ENCODE data around the gene NCAM2. TPM values are rescaled to one million over a fixed set of nuclear protein-coding genes. Genes with fewer than 3 reads are reported as not detected.

The NCAM2 gene
- total and polyA plus RNA-seq, 3 experiments from 2014 or later: not detected

GRCh38 chr21:21439761-21440160, 441.6 kb downstream of the NCAM2 start:
- Histone ChIP-seq H3K9me3 (ENCODE audit: low read length) (no peaks in the 10 kb centered on the region), H3K27ac (ENCODE audit: low read depth, low read length) (no peak overlapping the region), H3K36me3 (ENCODE audit: insufficient read depth, low read length) (no peaks in the 10 kb centered on the region), H3K4me1 (ENCODE audit: insufficient read depth, low read length) (no peaks in the 10 kb centered on the region), H3K4me3 (ENCODE audit: low read length) (no peak overlapping the region), H3K27me3 (ENCODE audit: insufficient read depth, low read length, poor library complexity, severe bottlenecking) (no peaks in the 10 kb centered on the region)
- DNase-seq: no peak
- H3K36me3 Mint-ChIP-seq: no peaks in the 10 kb centered on the region
- no peak overlapping the region for H3K27ac Mint-ChIP-seq
- no peaks in the 10 kb centered on the region for H3K4me1 Mint-ChIP-seq
- no peaks in the 10 kb centered on the region for H3K27me3 Mint-ChIP-seq
- H3K4me3 Mint-ChIP-seq: no peak overlapping the region
- ChIA-PET POLR2A (no interaction called here), CTCF (no interaction called here)
- H3K9me3 Mint-ChIP-seq: peaks cover 5 to 18% (median 13%) of the 10 kb centered on the region in 5 donors

GRCh38 chr21:21457077-21457476, 458.9 kb downstream of the NCAM2 start:
- no peaks in the 10 kb centered on the region for H3K36me3 ChIP-seq (ENCODE audit: insufficient read depth, low read length)
- no peak overlapping the region for H3K27ac Mint-ChIP-seq
- no peak overlapping the region for H3K4me3 Mint-ChIP-seq
- H3K27me3 ChIP-seq (ENCODE audit: insufficient read depth, low read length, poor library complexity, severe bottlenecking): no peaks in the 10 kb centered on the region
- H3K36me3 Mint-ChIP-seq: no peaks in the 10 kb centered on the region
- ChIA-PET CTCF (no interaction called here), POLR2A (no interaction called here)
- H3K9me3 ChIP-seq (ENCODE audit: low read length): no peaks in the 10 kb centered on the region
- no peaks in the 10 kb centered on the region for H3K4me1 ChIP-seq (ENCODE audit: insufficient read depth, low read length)
- no peak overlapping the region for H3K4me3 ChIP-seq (ENCODE audit: low read length)
- H3K9me3 Mint-ChIP-seq: peaks cover 0 to 12% (median 6%) of the 10 kb centered on the region in 5 donors
- no peaks in the 10 kb centered on the region for H3K4me1 Mint-ChIP-seq
- no peak overlapping the region for H3K27ac ChIP-seq (ENCODE audit: low read depth, low read length)
- no peak for DNase-seq
- H3K27me3 Mint-ChIP-seq: no peaks in the 10 kb centered on the region

- Mint-ChIP-seq H3K4me1 (no peaks in the 10 kb centered on the region), H3K27ac (no peak overlapping the region), H3K27me3 (no peaks in the 10 kb centered on the region), H3K4me3 (no peak overlapping the region), H3K9me3 (peaks cover 0 to 17% (median 6%) of the 10 kb centered on the region in 5 donors), H3K36me3 (no peaks in the 10 kb centered on the region)
- Histone ChIP-seq H3K9me3 (ENCODE audit: low read length) (no peaks in the 10 kb centered on the region), H3K4me1 (ENCODE audit: insufficient read depth, low read length) (no peaks in the 10 kb centered on the region), H3K36me3 (ENCODE audit: insufficient read depth, low read length) (no peaks in the 10 kb centered on the region), H3K4me3 (ENCODE audit: low read length) (no peak overlapping the region), H3K27me3 (ENCODE audit: insufficient read depth, low read length, poor library complexity, severe bottlenecking) (no peaks in the 10 kb centered on the region), H3K27ac (ENCODE audit: low read depth, low read length) (no peak overlapping the region)
- DNase-seq: no peak
- ChIA-PET CTCF (no interaction called here), POLR2A (no interaction called here)
Observed at GRCh38 chr21:21458124-21458631, 460.0 kb downstream of the NCAM2 start.

- Histone ChIP-seq H3K4me3 (ENCODE audit: low read length) (no peak overlapping the region), H3K27ac (ENCODE audit: low read depth, low read length) (no peak overlapping the region), H3K4me1 (ENCODE audit: insufficient read depth, low read length) (no peaks in the 10 kb centered on the region), H3K36me3 (ENCODE audit: insufficient read depth, low read length) (no peaks in the 10 kb centered on the region), H3K27me3 (ENCODE audit: insufficient read depth, low read length, poor library complexity, severe bottlenecking) (no peaks in the 10 kb centered on the region), H3K9me3 (ENCODE audit: low read length) (no peaks in the 10 kb centered on the region)
- Mint-ChIP-seq H3K27me3 (no peaks in the 10 kb centered on the region), H3K9me3 (peaks cover 2 to 29% (median 6%) of the 10 kb centered on the region in 5 donors), H3K4me3 (no peak overlapping the region), H3K4me1 (no peaks in the 10 kb centered on the region), H3K27ac (no peak overlapping the region), H3K36me3 (no peaks in the 10 kb centered on the region)
- CTCF ChIA-PET: no interaction called here
- no peak for DNase-seq
- POLR2A ChIA-PET: no interaction called here
Observed at GRCh38 chr21:21460979-21461378, 462.8 kb downstream of the NCAM2 start.

- H3K4me3 ChIP-seq (ENCODE audit: low read length): no peak overlapping the region
- H3K27me3 ChIP-seq (ENCODE audit: insufficient read depth, low read length, poor library complexity, severe bottlenecking): no peaks in the 10 kb centered on the region
- H3K9me3 Mint-ChIP-seq: peaks cover under 1 to 26% (median 3%) of the 10 kb centered on the region in 5 donors
- no peaks in the 10 kb centered on the region for H3K9me3 ChIP-seq (ENCODE audit: low read length)
- ChIA-PET CTCF (no interaction called here), POLR2A (no interaction called here)
- H3K27ac ChIP-seq (ENCODE audit: low read depth, low read length): no peak overlapping the region
- no peak for DNase-seq
- no peaks in the 10 kb centered on the region for H3K36me3 Mint-ChIP-seq
- no peak overlapping the region for H3K27ac Mint-ChIP-seq
- H3K27me3 Mint-ChIP-seq: no peaks in the 10 kb centered on the region
- no peaks in the 10 kb centered on the region for H3K4me1 ChIP-seq (ENCODE audit: insufficient read depth, low read length)
- H3K36me3 ChIP-seq (ENCODE audit: insufficient read depth, low read length): no peaks in the 10 kb centered on the region
- no peak overlapping the region for H3K4me3 Mint-ChIP-seq
- no peaks in the 10 kb centered on the region for H3K4me1 Mint-ChIP-seq
Observed at GRCh38 chr21:21463456-21463855, 465.2 kb downstream of the NCAM2 start.

- no peaks in the 10 kb centered on the region for H3K4me1 Mint-ChIP-seq
- H3K36me3 Mint-ChIP-seq: no peaks in the 10 kb centered on the region
- Histone ChIP-seq H3K27me3 (ENCODE audit: insufficient read depth, low read length, poor library complexity, severe bottlenecking) (no peaks in the 10 kb centered on the region), H3K9me3 (ENCODE audit: low read length) (no peaks in the 10 kb centered on the region), H3K36me3 (ENCODE audit: insufficient read depth, low read length) (no peaks in the 10 kb centered on the region), H3K4me1 (ENCODE audit: insufficient read depth, low read length) (no peaks in the 10 kb centered on the region), H3K27ac (ENCODE audit: low read depth, low read length) (no peak overlapping the region), H3K4me3 (ENCODE audit: low read length) (no peak overlapping the region)
- ChIA-PET POLR2A (no interaction called here), CTCF (no interaction called here)
- peaks cover 0 to 26% (median 2%) of the 10 kb centered on the region in 5 donors for H3K9me3 Mint-ChIP-seq
- no peak overlapping the region for H3K4me3 Mint-ChIP-seq
- no peak overlapping the region for H3K27ac Mint-ChIP-seq
- DNase-seq: no peak
- H3K27me3 Mint-ChIP-seq: no peaks in the 10 kb centered on the region
Observed at GRCh38 chr21:21464684-21465083, 466.5 kb downstream of the NCAM2 start.

GRCh38 chr21:21466752-21467151, 468.5 kb downstream of the NCAM2 start:
- Mint-ChIP-seq H3K4me3 (no peak overlapping the region), H3K4me1 (no peaks in the 10 kb centered on the region), H3K27ac (no peak overlapping the region), H3K27me3 (no peaks in the 10 kb centered on the region), H3K36me3 (no peaks in the 10 kb centered on the region), H3K9me3 (peaks cover 0 to 25% (median 4%) of the 10 kb centered on the region in 5 donors)
- Histone ChIP-seq H3K27ac (ENCODE audit: low read depth, low read length) (no peak overlapping the region), H3K4me3 (ENCODE audit: low read length) (no peak overlapping the region), H3K36me3 (ENCODE audit: insufficient read depth, low read length) (no peaks in the 10 kb centered on the region), H3K27me3 (ENCODE audit: insufficient read depth, low read length, poor library complexity, severe bottlenecking) (no peaks in the 10 kb centered on the region), H3K4me1 (ENCODE audit: insufficient read depth, low read length) (no peaks in the 10 kb centered on the region), H3K9me3 (ENCODE audit: low read length) (no peaks in the 10 kb centered on the region)
- CTCF ChIA-PET: no interaction called here
- POLR2A ChIA-PET: no interaction called here
- no peak for DNase-seq

- CTCF ChIA-PET: no interaction called here
- Mint-ChIP-seq H3K9me3 (peaks cover 2 to 18% (median 7%) of the 10 kb centered on the region in 5 donors), H3K36me3 (no peaks in the 10 kb centered on the region), H3K27ac (no peak overlapping the region), H3K4me3 (no peak overlapping the region), H3K27me3 (no peaks in the 10 kb centered on the region), H3K4me1 (no peaks in the 10 kb centered on the region)
- H3K4me3 ChIP-seq (ENCODE audit: low read length): no peak overlapping the region
- H3K36me3 ChIP-seq (ENCODE audit: insufficient read depth, low read length): no peaks in the 10 kb centered on the region
- no peak overlapping the region for H3K27ac ChIP-seq (ENCODE audit: low read depth, low read length)
- no peaks in the 10 kb centered on the region for H3K27me3 ChIP-seq (ENCODE audit: insufficient read depth, low read length, poor library complexity, severe bottlenecking)
- DNase-seq: no peak
- H3K9me3 ChIP-seq (ENCODE audit: low read length): no peaks in the 10 kb centered on the region
- POLR2A ChIA-PET: no interaction called here
- no peaks in the 10 kb centered on the region for H3K4me1 ChIP-seq (ENCODE audit: insufficient read depth, low read length)
Observed at GRCh38 chr21:21468003-21468402, 469.8 kb downstream of the NCAM2 start.

- Mint-ChIP-seq H3K27me3 (no peaks in the 10 kb centered on the region), H3K36me3 (no peaks in the 10 kb centered on the region), H3K4me1 (no peaks in the 10 kb centered on the region), H3K9me3 (peaks cover 8 to 26% (median 10%) of the 10 kb centered on the region in 5 donors), H3K27ac (no peak overlapping the region), H3K4me3 (no peak overlapping the region)
- no peaks in the 10 kb centered on the region for H3K9me3 ChIP-seq (ENCODE audit: low read length)
- H3K4me3 ChIP-seq (ENCODE audit: low read length): no peak overlapping the region
- H3K36me3 ChIP-seq (ENCODE audit: insufficient read depth, low read length): no peaks in the 10 kb centered on the region
- no peaks in the 10 kb centered on the region for H3K27me3 ChIP-seq (ENCODE audit: insufficient read depth, low read length, poor library complexity, severe bottlenecking)
- H3K4me1 ChIP-seq (ENCODE audit: insufficient read depth, low read length): no peaks in the 10 kb centered on the region
- no peak overlapping the region for H3K27ac ChIP-seq (ENCODE audit: low read depth, low read length)
- DNase-seq: no peak
- ChIA-PET CTCF (no interaction called here), POLR2A (no interaction called here)
Observed at GRCh38 chr21:21481239-21481638, 483.0 kb downstream of the NCAM2 start.
